ENCODE results near the gene CAMK1D. TPM values are rescaled to one million over a fixed set of nuclear protein-coding genes. Genes with fewer than 3 reads are reported as not detected.

The CAMK1D gene
- total and polyA plus RNA-seq, 2 of the 8 experiments (the other 6 are each of a cell fraction or from before 2014, with no cell fraction given), result 3.5 to 10.6 TPM

DNA sequence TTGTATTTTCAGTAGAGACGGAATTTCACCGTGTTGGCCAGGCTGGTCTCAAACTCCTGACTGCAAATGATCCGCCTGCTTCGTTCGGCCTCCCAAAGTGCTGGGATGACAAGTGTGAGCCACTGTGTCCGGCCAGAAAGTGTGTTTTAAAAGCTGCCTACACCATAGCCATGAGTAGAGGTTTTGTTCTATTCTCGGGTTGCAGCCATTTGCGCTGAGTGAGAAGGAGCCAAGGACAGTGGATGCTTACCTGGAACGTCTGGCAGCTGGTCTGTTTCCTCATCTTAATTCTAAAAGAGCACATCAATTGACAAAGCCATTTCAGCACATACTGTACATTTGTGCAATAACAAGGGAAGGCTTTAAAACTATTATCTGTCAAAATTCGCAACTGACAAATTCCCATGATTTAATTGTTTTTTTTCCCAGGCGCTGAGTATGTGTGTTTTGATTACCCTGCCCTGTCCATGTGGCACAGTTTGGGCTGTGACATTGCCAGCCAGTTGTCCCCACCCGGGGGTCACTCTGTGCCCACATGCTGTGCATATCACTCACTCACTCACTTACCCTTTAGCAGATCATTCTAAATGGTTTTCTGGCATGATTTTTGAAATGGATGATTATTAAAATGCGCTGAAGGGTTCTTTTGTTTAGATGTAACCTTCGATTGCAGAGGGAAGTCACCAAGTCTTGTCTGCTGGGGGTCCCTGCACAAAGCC is 400.6 kb downstream of the CAMK1D start:
- H3K9me3 ChIP-seq (ENCODE audit: insufficient read depth in 2 of 2, low read depth in 1 of 2, low read length in 1 of 2), result no peaks in the 10 kb centered on the region
- no peak overlapping the region for H3K9ac ChIP-seq (replicated peaks in 1 of 4; ENCODE audit: extremely low read depth in 1 of 4, low read depth in 3 of 4, low read length in 3 of 4)
- H3K79me2 ChIP-seq (ENCODE audit: control insufficient read depth in 1 of 2, insufficient read depth in 2 of 2, low read length in 2 of 2), result no peaks in the 10 kb centered on the region
- H3K79me1 ChIP-seq (ENCODE audit: low read depth, low read length), result no peaks in the 10 kb centered on the region
- no peak overlapping the region for H3K27ac ChIP-seq (ENCODE audit: low read depth, low read length)
- H3K23me2 ChIP-seq (ENCODE audit: low read depth, low read length), result no peaks in the 10 kb centered on the region
- H4K8ac ChIP-seq (ENCODE audit: extremely low read depth, insufficient read depth, low read length), result no peak overlapping the region
- no peaks in the 10 kb centered on the region for H4K20me1 ChIP-seq (replicated peaks in 1 of 2; ENCODE audit: control insufficient read depth in 1 of 2, insufficient read depth in 2 of 2, low read length in 2 of 2)
- no peak overlapping the region for H2AK5ac ChIP-seq (ENCODE audit: low read depth, low read length)
- H2AFZ ChIP-seq (ENCODE audit: low read length), result no peak overlapping the region
- no peak overlapping the region for H2BK15ac ChIP-seq (ENCODE audit: low read length)
- H2BK120ac ChIP-seq (replicated peaks; ENCODE audit: low read depth, low read length), result no peak overlapping the region
- H3K27me3 ChIP-seq (replicated peaks in 1 of 4; ENCODE audit: control insufficient read depth in 3 of 4, extremely low read depth in 1 of 4, insufficient read depth in 3 of 4, low read length in 3 of 4), result no peaks in the 10 kb centered on the region
- no peak overlapping the region for H3K4me3 ChIP-seq (ENCODE audit: extremely low read depth in 1 of 4, insufficient read depth in 2 of 4, low read depth in 3 of 4, low read length in 4 of 4)
- no peak overlapping the region for H3K18ac ChIP-seq (ENCODE audit: extremely low read depth, low read length)
- no peak overlapping the region for H4K5ac ChIP-seq (ENCODE audit: insufficient read length, low read depth, low read length)
- H2BK12ac ChIP-seq (ENCODE audit: low read depth, low read length), result no peak overlapping the region
- no peak overlapping the region for H4K91ac ChIP-seq (replicated peaks; ENCODE audit: insufficient read length, low read length)
- H3K4me2 ChIP-seq (ENCODE audit: insufficient read depth in 1 of 2, low read depth in 2 of 2, low read length in 2 of 2), result no peak overlapping the region
- TF ChIP-seq ASH2L (IDR thresholded peaks at IDR 0.05; ENCODE audit: low read length) (no peak), CHD1 (IDR thresholded peaks at IDR 0.05; ENCODE audit: low read depth, low read length) (no peak), SP1 (IDR thresholded peaks at IDR 0.05; ENCODE audit: low read depth, low read length) (no peak), HDAC6 (IDR thresholded peaks at IDR 0.05; ENCODE audit: low read depth, low read length) (no peak), KDM1A (IDR thresholded peaks at IDR 0.05; ENCODE audit: borderline replicate concordance, low read length) (no peak), SUZ12 (IDR thresholded peaks at IDR 0.05; ENCODE audit: low read length) (no peak), BRCA1 (IDR thresholded peaks at IDR 0.05; ENCODE audit: low read depth, low read length) (no peak), EP300 (IDR thresholded peaks at IDR 0.05; ENCODE audit: borderline replicate concordance in 1 of 2, low read depth in 2 of 2, low read length in 2 of 2) (no peak), SIX5 (IDR thresholded peaks at IDR 0.05; ENCODE audit: low read depth, low read length) (no peak)
- TF ChIP-seq, protein P1, sequence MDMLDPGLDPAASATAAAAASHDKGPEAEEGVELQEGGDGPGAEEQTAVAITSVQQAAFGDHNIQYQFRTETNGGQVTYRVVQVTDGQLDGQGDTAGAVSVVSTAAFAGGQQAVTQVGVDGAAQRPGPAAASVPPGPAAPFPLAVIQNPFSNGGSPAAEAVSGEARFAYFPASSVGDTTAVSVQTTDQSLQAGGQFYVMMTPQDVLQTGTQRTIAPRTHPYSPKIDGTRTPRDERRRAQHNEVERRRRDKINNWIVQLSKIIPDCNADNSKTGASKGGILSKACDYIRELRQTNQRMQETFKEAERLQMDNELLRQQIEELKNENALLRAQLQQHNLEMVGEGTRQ (IDR thresholded peaks at IDR 0.05; ENCODE audit: low read length), result no peak
- no peak overlapping the region for H3K14ac ChIP-seq (ENCODE audit: insufficient read length)
- H2BK5ac ChIP-seq (ENCODE audit: low read depth, low read length), result no peak overlapping the region
- ChIA-PET POLR2A (ENCODE audit: partially characterized antibody) (no interaction called here), CTCF (ENCODE audit: partially characterized antibody) (interaction anchor here (0.7 to 4.1 kb wide), 4 partner anchors 10 to 32 kb away, joined by 3 to 10 read pairs (median 4); no protein-coding TSS in a partner anchor)
- 88% methylated on average over 14 of the region's 14 CpGs; no CpG with 5 or more reads in 1 of the 2 experiments for WGBS, 2 experiments (ENCODE audit: extremely low coverage in 1 of 2, insufficient coverage in 1 of 2, insufficient read length in 1 of 2, insufficient replicate concordance in 2 of 2, low coverage in 1 of 2, low lambda C conversion rate in 2 of 2, missing lambda C conversion rate in 1 of 2)
- H3K4ac ChIP-seq (replicated peaks; ENCODE audit: insufficient read length, low read depth, low read length), result no peak overlapping the region
- H2BK20ac ChIP-seq (ENCODE audit: low read length), result no peak overlapping the region
- no peaks in the 10 kb centered on the region for H3K36me3 ChIP-seq (ENCODE audit: control insufficient read depth in 2 of 4, insufficient read depth in 4 of 4, low read length in 3 of 4)
- no peaks in the 10 kb centered on the region; a peak in 1 of 7 replicates for H3K4me1 ChIP-seq (replicated peaks in 1 of 4; ENCODE audit: control insufficient read depth in 3 of 4, insufficient read depth in 4 of 4, low read length in 3 of 4)
- DNase-seq (ENCODE audit: low read depth in 1 of 2, low spot score in 2 of 2), result no peak
- FAIRE-seq, result no peak
- H3K23ac ChIP-seq (ENCODE audit: insufficient read length), result no peak overlapping the region
- no peak overlapping the region for H3K56ac ChIP-seq (replicated peaks; ENCODE audit: insufficient read length, low read depth, low read length)

Data from H1 (cell line).